B cell (primary cell): ENCODE measurements around the gene POLR2J. TPM values are rescaled to one million over a fixed set of nuclear protein-coding genes. Genes with fewer than 3 reads are reported as not detected.

Experiments used
- ATAC-seq: fragments of 200-7000 bp; cut with Tn5 transposase; one replicate; pipeline ENCODE4 v1.10.0; 2021; ENCODE audit warnings: low read depth, mild to moderate bottlenecking, moderate number of reproducible peaks, moderate library complexity
- CTCF ChIA-PET: fragments of 350-600 bp; sonication (Branson Sonifier 250); formaldehyde crosslinking; loops from one replicate; lab custom pipeline; 2021; ENCODE audit warnings: antibody characterized with exemption, inconsistent platforms; lab: Charles Lee
- POLR2A ChIA-PET: fragments of 350-600 bp; sonication (Branson Sonifier 250); formaldehyde crosslinking; loops from one replicate; lab custom pipeline; 2021; ENCODE audit warnings: antibody characterized with exemption; lab: Charles Lee
- DNase-seq: peaks from one replicate; pipeline ENCODE4 v3.0.0; 2013
- H2AFZ ChIP-seq: 2 replicates; pipeline ENCODE4 v1.6.1; 2012; ENCODE audit warnings: mild to moderate bottlenecking, low read depth, low read length; ENCODE audit not compliant: insufficient read depth, poor library complexity, severe bottlenecking
- H3K27ac ChIP-seq, 2 donors: 1 replicate in 1 of 2; 2 replicates in 1 of 2; pipeline ENCODE4 v1.5.1; 2012 to 2013; ENCODE audit warnings: low read length in 2 of 2, mild to moderate bottlenecking in 2 of 2, moderate library complexity in 1 of 2
- H3K27me3 ChIP-seq, 4 experiments: fragments of 200-600 bp in 1 of 4; sonication (generic) in 1 of 4; replicated peaks in 1 of 4; 1 replicate in 2 of 4; 2 replicates in 2 of 4; pipeline versions ENCODE4 v1.6.1 to v1.7.0; 2013 to 2016; ENCODE audit warnings: low read length in 3 of 4, mild to moderate bottlenecking in 2 of 4, mixed read lengths in 1 of 4, moderate library complexity in 1 of 4; ENCODE audit not compliant: insufficient read depth in 4 of 4, control insufficient read depth in 3 of 4; ENCODE audit errors: control extremely low read depth in 1 of 4
- H3K36me3 ChIP-seq, 2 experiments: replicated peaks in 1 of 2; 1 replicate in 1 of 2; 2 replicates in 1 of 2; pipeline versions ENCODE4 v1.6.1 to v1.7.1; 2013; ENCODE audit warnings: low read length in 1 of 2; ENCODE audit not compliant: insufficient read depth in 2 of 2, control insufficient read depth in 1 of 2; ENCODE audit errors: control extremely low read depth in 1 of 2, extremely low read depth in 1 of 2
- H3K4me1 ChIP-seq, 2 donors: fragments of 200-600 bp in 1 of 2; sonication (generic) in 1 of 2; 1 replicate in 1 of 2; 2 replicates in 1 of 2; pipeline versions ENCODE4 v1.5.1 to v1.6.1; 2013 to 2017; ENCODE audit warnings: low read length in 2 of 2; ENCODE audit not compliant: control insufficient read depth in 2 of 2, insufficient read depth in 2 of 2
- H3K4me2 ChIP-seq: replicated peaks from 2 replicates; pipeline ENCODE3; 2012; ENCODE audit warnings: mild to moderate bottlenecking, low read depth, low read length; ENCODE audit not compliant: poor library complexity, severe bottlenecking
- H3K4me3 ChIP-seq, 5 experiments: fragments of 200-600 bp in 1 of 5; sonication (generic) in 1 of 5; 1 replicate in 3 of 5; 2 replicates in 2 of 5; pipeline versions ENCODE4 v1.5.1 to v1.7.0; 2011 to 2016; ENCODE audit warnings: low read length in 4 of 5, mild to moderate bottlenecking in 4 of 5, low read depth in 2 of 5, control low read depth in 1 of 5, moderate library complexity in 1 of 5; ENCODE audit not compliant: insufficient read depth in 1 of 5; ENCODE audit errors: control extremely low read depth in 1 of 5, extremely low read depth in 1 of 5
- H3K79me2 ChIP-seq: fragments of 200-600 bp; sonication (generic); one replicate; pipeline ENCODE4 v1.6.0; 2016; ENCODE audit warnings: low read length; ENCODE audit not compliant: control insufficient read depth, insufficient read depth
- H3K9ac ChIP-seq: fragments of 200-600 bp; sonication (generic); 2 replicates; pipeline ENCODE4 v1.6.1; 2017; ENCODE audit warnings: mild to moderate bottlenecking, low read length, moderate library complexity
- H3K9me3 ChIP-seq, 3 donors: one replicate each; pipeline versions ENCODE4 v1.6.1 to v1.7.1; 2013; ENCODE audit warnings: low read length in 2 of 3; ENCODE audit not compliant: control insufficient read depth in 2 of 3, insufficient read depth in 1 of 3; ENCODE audit errors: control extremely low read depth in 1 of 3
- H4K20me1 ChIP-seq: 2 replicates; pipeline ENCODE4 v1.6.0; 2012; ENCODE audit warnings: mild to moderate bottlenecking, low read length; ENCODE audit not compliant: insufficient read depth, control insufficient read depth, poor library complexity, severe bottlenecking
- H3K27ac Mint-ChIP-seq: one replicate; pipeline ENCODE4 v1.8.0; 2021; ENCODE audit warnings: mixed read lengths
- H3K27me3 Mint-ChIP-seq: one replicate; pipeline ENCODE4 v1.8.0; 2021; ENCODE audit warnings: mixed read lengths
- H3K4me1 Mint-ChIP-seq: one replicate; pipeline ENCODE4 v1.8.0; 2021; ENCODE audit warnings: mixed read lengths
- H3K4me3 Mint-ChIP-seq: one replicate; pipeline ENCODE4 v1.8.0; 2021; ENCODE audit warnings: mixed read lengths
- H3K9me3 Mint-ChIP-seq: one replicate; pipeline ENCODE4 v1.8.0; 2022; ENCODE audit warnings: mixed read lengths; ENCODE audit not compliant: insufficient read depth
- EZH2 ChIP-seq: IDR thresholded peaks from 2 replicates; pipeline ENCODE4 v1.6.1; 2012; ENCODE audit warnings: borderline replicate concordance, low read depth, mild to moderate bottlenecking, moderate library complexity, low read length; ENCODE audit not compliant: insufficient read depth, poor library complexity, severe bottlenecking
- WGBS: methylation state at CpG from one replicate; pipeline ENCODE4 v1.1.5; 2013; ENCODE audit warnings: missing lambda C conversion rate; ENCODE audit not compliant: insufficient coverage; 5-methylcytosine and 5-hydroxymethylcytosine counted together
- intact Hi-C: fragments of 100-400 bp; cut with micrococcal nuclease; formaldehyde crosslinking; loops from one replicate; pipeline ENCODE4 v1.10.0; 2022
- polyA plus RNA-seq: library from polyadenylated mRNA; depleted of rRNA; stranded (reverse); fragments of >200 nt; gene quantifications from 2 replicates; pipeline ENCODE4 v1.2.3, GENCODE V29; 2012
- total RNA-seq, 2 donors: library from RNA; stranded (reverse); fragments of 120-200 nt in 1 of 2; gene quantifications; 1 replicate in 1 of 2; 2 replicates in 1 of 2; pipeline versions ENCODE4 v1.2.3 to v1.2.4, GENCODE V29; 2013 to 2022
- TF ChIP-seq, protein P1 (sequence below): fragments of 200-600 bp; IDR thresholded peaks from one replicate; pipeline ENCODE4 v1.8.0; 2022; ENCODE audit warnings: antibody characterized with exemption, mild to moderate bottlenecking

Gene POLR2J
- total and polyA plus RNA-seq, 2 donors (not counting 1 experiment from before 2014, with no cell fraction given): 34.0 to 83.0 TPM

DNA sequence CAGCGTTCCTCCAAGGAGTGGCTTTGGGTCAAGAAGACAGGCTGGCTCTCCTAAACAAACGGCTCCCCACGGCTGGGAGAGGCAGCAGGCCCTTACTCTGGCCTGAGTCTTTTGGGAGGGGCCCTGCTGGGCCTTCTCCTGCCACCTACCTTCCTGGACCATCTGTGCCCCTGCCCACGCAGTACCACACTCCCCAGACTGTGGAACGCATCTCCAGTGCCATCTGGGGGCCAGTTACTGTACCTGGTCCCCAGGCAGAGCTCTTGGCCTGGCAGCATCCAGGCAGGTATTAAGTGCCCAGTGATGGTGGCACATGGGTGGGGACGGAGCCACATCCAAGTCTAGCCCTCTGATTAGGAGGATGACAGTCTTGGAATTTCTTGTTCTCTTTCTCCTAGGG, 28.5 kb downstream of the POLR2J start:
- peak overlapping the region; percentile 91 for H3K27ac Mint-ChIP-seq

GRCh38 chr7:102449136-102449535, 29.6 kb downstream of the POLR2J start:
- no peaks in the 10 kb centered on the region for H3K9me3 Mint-ChIP-seq
- peak overlapping the region; percentile 20 for H3K27ac Mint-ChIP-seq

More for the DNA sequence above, 28.5 kb downstream of the POLR2J start:
- peaks cover 68% of the 10 kb centered on the region for H4K20me1 ChIP-seq
- ChIA-PET CTCF (interaction anchor here (0.6 to 46.3 kb wide), 21 partner anchors 9 to 170 kb away, joined by 3 to 1182 read pairs (median 3); partner anchors contain the start of genes ALKBH4, LRWD1 and PRKRIP1), POLR2A (interaction anchor here (0.6 to 2.0 kb wide), 12 partner anchors 9 to 162 kb away, joined by 3 to 15 read pairs (median 4); no protein-coding TSS in a partner anchor)
- H3K36me3 ChIP-seq: peaks cover 0 to 36% of the 10 kb centered on the region in 2 experiments
- no peak overlapping the region for H3K9ac ChIP-seq
- ATAC-seq (peak; percentile 77), DNase-seq (peak; percentile 75)
- H3K4me3 ChIP-seq: no peak overlapping the region
- no peak overlapping the region for H3K4me3 Mint-ChIP-seq
- no peaks in the 10 kb centered on the region for H3K9me3 Mint-ChIP-seq
- no peak overlapping the region for H3K4me2 ChIP-seq
- H3K9me3 ChIP-seq: no peaks in the 10 kb centered on the region
- H3K27me3 ChIP-seq: no peaks in the 10 kb centered on the region
- peaks cover 44% of the 10 kb centered on the region for H3K79me2 ChIP-seq
- peak overlapping the region in 1 of 2 donors; percentile 45 for H3K27ac ChIP-seq
- peaks cover 17 to 25% of the 10 kb centered on the region in 2 donors for H3K4me1 ChIP-seq
- no peak overlapping the region for H2AFZ ChIP-seq
- peaks cover 28% of the 10 kb centered on the region for H3K4me1 Mint-ChIP-seq
- intact Hi-C loops: loop anchor here (1.0 kb wide), 2 partner anchors 38 to 46 kb away; no protein-coding TSS in a partner anchor
- TF ChIP-seq, protein P1, sequence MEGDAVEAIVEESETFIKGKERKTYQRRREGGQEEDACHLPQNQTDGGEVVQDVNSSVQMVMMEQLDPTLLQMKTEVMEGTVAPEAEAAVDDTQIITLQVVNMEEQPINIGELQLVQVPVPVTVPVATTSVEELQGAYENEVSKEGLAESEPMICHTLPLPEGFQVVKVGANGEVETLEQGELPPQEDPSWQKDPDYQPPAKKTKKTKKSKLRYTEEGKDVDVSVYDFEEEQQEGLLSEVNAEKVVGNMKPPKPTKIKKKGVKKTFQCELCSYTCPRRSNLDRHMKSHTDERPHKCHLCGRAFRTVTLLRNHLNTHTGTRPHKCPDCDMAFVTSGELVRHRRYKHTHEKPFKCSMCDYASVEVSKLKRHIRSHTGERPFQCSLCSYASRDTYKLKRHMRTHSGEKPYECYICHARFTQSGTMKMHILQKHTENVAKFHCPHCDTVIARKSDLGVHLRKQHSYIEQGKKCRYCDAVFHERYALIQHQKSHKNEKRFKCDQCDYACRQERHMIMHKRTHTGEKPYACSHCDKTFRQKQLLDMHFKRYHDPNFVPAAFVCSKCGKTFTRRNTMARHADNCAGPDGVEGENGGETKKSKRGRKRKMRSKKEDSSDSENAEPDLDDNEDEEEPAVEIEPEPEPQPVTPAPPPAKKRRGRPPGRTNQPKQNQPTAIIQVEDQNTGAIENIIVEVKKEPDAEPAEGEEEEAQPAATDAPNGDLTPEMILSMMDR: peak; percentile 80
- no peak for TF ChIP-seq EZH2
- 82% methylated on average over 5 of the region's 6 CpGs for WGBS
- H3K27me3 Mint-ChIP-seq: no peaks in the 10 kb centered on the region

More at GRCh38 chr7:102449136-102449535, 29.6 kb downstream of the POLR2J start:
- intact Hi-C loops: no loop called here
- H3K4me1 Mint-ChIP-seq: peaks cover 34% of the 10 kb centered on the region
- no peaks in the 10 kb centered on the region for H3K27me3 ChIP-seq
- H2AFZ ChIP-seq: no peak overlapping the region
- 98% methylated on average over 14 of the region's 15 CpGs for WGBS
- H3K4me3 Mint-ChIP-seq: no peak overlapping the region
- H3K9me3 ChIP-seq: no peaks in the 10 kb centered on the region
- H4K20me1 ChIP-seq: peaks cover 62% of the 10 kb centered on the region
- ChIA-PET CTCF (interaction anchor here (1.2 to 46.3 kb wide), 8 partner anchors 8 to 169 kb away, joined by 3 to 1182 read pairs (median 14); partner anchors contain the start of genes ALKBH4, LRWD1 and PRKRIP1), POLR2A (interaction anchor here (0.6 to 2.0 kb wide), 5 partner anchors 23 to 44 kb away, joined by 3 to 15 read pairs (median 10); no protein-coding TSS in a partner anchor)
- ATAC-seq: no peak
- H3K79me2 ChIP-seq: peaks cover 55% of the 10 kb centered on the region
- no peak for DNase-seq
- peaks cover 24 to 36% of the 10 kb centered on the region in 2 donors for H3K4me1 ChIP-seq
- TF ChIP-seq, protein P1: no peak
- TF ChIP-seq EZH2: no peak
- H3K27me3 Mint-ChIP-seq: no peaks in the 10 kb centered on the region
- H3K4me2 ChIP-seq: no peak overlapping the region
- H3K4me3 ChIP-seq: no peak overlapping the region
- H3K36me3 ChIP-seq: peaks cover 0 to 40% of the 10 kb centered on the region in 2 experiments
- no peak overlapping the region for H3K9ac ChIP-seq
- no peak overlapping the region for H3K27ac ChIP-seq
